ENCODE results near the gene MRPL52. TPM values are rescaled to one million over a fixed set of nuclear protein-coding genes. Genes with fewer than 3 reads are reported as not detected.
A peak's percentile ranks its signal among the peaks of the same experiment; 100 is the strongest.

Gene MRPL52
- total and polyA plus RNA-seq, 2 of the 13 experiments (the other 11 are each of a cell fraction or from before 2014, with no cell fraction given) = 118 to 329 TPM

DNA sequence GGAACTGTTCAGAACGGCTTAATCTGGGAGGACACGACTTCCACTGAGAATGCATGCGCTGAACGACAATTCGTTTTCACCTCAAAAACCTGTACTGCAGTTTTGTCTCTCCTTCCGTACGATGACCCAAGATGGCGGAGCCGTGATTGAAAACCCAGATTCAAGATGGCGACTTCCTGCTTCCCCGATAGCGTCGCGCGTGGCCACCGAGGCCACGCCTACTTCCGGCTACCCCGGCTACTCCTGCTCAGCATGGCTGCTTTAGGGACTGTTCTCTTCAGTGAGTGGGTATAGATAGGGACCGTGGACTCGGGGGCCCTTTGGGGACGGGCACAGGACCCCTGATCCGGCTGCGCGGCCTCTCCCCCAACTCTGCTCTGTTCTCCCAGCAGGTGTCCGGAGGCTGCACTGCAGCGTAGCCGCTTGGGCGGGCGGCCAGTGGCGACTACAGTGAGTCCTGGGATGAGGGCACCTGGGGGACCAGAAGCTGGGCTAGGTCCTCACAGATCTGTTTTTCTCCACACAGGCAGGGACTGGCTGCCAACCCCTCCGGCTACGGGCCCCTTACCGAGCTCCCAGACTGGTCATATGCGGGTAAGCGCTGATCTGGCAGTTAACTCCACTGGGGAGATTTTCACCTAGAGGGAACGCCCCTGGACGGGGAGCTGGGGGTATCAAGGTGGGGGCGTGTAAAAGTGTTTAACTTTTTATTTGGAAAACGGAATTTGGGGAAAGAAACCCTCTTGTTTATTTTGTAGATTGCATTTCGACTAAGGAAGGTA is at the start of gene MRPL52 (continued):
- TF ChIP-seq, protein P1, sequence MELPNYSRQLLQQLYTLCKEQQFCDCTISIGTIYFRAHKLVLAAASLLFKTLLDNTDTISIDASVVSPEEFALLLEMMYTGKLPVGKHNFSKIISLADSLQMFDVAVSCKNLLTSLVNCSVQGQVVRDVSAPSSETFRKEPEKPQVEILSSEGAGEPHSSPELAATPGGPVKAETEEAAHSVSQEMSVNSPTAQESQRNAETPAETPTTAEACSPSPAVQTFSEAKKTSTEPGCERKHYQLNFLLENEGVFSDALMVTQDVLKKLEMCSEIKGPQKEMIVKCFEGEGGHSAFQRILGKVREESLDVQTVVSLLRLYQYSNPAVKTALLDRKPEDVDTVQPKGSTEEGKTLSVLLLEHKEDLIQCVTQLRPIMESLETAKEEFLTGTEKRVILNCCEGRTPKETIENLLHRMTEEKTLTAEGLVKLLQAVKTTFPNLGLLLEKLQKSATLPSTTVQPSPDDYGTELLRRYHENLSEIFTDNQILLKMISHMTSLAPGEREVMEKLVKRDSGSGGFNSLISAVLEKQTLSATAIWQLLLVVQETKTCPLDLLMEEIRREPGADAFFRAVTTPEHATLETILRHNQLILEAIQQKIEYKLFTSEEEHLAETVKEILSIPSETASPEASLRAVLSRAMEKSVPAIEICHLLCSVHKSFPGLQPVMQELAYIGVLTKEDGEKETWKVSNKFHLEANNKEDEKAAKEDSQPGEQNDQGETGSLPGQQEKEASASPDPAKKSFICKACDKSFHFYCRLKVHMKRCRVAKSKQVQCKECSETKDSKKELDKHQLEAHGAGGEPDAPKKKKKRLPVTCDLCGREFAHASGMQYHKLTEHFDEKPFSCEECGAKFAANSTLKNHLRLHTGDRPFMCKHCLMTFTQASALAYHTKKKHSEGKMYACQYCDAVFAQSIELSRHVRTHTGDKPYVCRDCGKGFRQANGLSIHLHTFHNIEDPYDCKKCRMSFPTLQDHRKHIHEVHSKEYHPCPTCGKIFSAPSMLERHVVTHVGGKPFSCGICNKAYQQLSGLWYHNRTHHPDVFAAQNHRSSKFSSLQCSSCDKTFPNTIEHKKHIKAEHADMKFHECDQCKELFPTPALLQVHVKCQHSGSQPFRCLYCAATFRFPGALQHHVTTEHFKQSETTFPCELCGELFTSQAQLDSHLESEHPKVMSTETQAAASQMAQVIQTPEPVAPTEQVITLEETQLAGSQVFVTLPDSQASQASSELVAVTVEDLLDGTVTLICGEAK (IDR thresholded peaks at IDR 0.05) = no peak
- TF ChIP-seq, protein P1 (CRISPR knock-in tag; IDR thresholded peaks at IDR 0.05) = peak; percentile 56
- TF ChIP-seq, protein P2, sequence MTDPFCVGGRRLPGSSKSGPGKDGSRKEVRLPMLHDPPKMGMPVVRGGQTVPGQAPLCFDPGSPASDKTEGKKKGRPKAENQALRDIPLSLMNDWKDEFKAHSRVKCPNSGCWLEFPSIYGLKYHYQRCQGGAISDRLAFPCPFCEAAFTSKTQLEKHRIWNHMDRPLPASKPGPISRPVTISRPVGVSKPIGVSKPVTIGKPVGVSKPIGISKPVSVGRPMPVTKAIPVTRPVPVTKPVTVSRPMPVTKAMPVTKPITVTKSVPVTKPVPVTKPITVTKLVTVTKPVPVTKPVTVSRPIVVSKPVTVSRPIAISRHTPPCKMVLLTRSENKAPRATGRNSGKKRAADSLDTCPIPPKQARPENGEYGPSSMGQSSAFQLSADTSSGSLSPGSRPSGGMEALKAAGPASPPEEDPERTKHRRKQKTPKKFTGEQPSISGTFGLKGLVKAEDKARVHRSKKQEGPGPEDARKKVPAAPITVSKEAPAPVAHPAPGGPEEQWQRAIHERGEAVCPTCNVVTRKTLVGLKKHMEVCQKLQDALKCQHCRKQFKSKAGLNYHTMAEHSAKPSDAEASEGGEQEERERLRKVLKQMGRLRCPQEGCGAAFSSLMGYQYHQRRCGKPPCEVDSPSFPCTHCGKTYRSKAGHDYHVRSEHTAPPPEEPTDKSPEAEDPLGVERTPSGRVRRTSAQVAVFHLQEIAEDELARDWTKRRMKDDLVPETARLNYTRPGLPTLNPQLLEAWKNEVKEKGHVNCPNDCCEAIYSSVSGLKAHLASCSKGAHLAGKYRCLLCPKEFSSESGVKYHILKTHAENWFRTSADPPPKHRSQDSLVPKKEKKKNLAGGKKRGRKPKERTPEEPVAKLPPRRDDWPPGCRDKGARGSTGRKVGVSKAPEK (CRISPR knock-in tag; IDR thresholded peaks at IDR 0.05; ENCODE audit: borderline replicate concordance) = 0 out of 2 replicates have a peak, but pooled peaks have one; percentile 28
- TF ChIP-seq ZEB1 (IDR thresholded peaks at IDR 0.05; ENCODE audit: insufficient replicate concordance, low read depth) = peak; percentile 76
- TF ChIP-seq KDM2A (CRISPR knock-in tag; IDR thresholded peaks at IDR 0.05; ENCODE audit: borderline replicate concordance, low read depth) = peak; percentile 84; the same call in 1 of the 2 replicates
- peak; percentile 92; the same call in 1 of the 2 replicates for TF ChIP-seq ARNT2 (CRISPR knock-in tag; IDR thresholded peaks at IDR 0.05; ENCODE audit: low read depth)
- TF ChIP-seq, protein P3, sequence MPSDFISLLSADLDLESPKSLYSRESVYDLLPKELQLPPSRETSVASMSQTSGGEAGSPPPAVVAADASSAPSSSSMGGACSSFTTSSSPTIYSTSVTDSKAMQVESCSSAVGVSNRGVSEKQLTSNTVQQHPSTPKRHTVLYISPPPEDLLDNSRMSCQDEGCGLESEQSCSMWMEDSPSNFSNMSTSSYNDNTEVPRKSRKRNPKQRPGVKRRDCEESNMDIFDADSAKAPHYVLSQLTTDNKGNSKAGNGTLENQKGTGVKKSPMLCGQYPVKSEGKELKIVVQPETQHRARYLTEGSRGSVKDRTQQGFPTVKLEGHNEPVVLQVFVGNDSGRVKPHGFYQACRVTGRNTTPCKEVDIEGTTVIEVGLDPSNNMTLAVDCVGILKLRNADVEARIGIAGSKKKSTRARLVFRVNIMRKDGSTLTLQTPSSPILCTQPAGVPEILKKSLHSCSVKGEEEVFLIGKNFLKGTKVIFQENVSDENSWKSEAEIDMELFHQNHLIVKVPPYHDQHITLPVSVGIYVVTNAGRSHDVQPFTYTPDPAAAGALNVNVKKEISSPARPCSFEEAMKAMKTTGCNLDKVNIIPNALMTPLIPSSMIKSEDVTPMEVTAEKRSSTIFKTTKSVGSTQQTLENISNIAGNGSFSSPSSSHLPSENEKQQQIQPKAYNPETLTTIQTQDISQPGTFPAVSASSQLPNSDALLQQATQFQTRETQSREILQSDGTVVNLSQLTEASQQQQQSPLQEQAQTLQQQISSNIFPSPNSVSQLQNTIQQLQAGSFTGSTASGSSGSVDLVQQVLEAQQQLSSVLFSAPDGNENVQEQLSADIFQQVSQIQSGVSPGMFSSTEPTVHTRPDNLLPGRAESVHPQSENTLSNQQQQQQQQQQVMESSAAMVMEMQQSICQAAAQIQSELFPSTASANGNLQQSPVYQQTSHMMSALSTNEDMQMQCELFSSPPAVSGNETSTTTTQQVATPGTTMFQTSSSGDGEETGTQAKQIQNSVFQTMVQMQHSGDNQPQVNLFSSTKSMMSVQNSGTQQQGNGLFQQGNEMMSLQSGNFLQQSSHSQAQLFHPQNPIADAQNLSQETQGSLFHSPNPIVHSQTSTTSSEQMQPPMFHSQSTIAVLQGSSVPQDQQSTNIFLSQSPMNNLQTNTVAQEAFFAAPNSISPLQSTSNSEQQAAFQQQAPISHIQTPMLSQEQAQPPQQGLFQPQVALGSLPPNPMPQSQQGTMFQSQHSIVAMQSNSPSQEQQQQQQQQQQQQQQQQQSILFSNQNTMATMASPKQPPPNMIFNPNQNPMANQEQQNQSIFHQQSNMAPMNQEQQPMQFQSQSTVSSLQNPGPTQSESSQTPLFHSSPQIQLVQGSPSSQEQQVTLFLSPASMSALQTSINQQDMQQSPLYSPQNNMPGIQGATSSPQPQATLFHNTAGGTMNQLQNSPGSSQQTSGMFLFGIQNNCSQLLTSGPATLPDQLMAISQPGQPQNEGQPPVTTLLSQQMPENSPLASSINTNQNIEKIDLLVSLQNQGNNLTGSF (CRISPR knock-in tag; IDR thresholded peaks at IDR 0.05) = peak; percentile 66; the same call in 1 of the 2 replicates
- TF ChIP-seq SALL1 (CRISPR knock-in tag; IDR thresholded peaks at IDR 0.05) = peak; percentile 84; the same call in 1 of the 2 replicates
- no peak; the same call in 1 of the 2 replicates for TF ChIP-seq MXD4 (CRISPR knock-in tag; IDR thresholded peaks at IDR 0.05)

All from HepG2 (cell line).